Stromal cell of bone marrow (primary cell): Measurements from ENCODE around the gene RPP25.
"Not testable (repeated sequence)": the region's sequence is repeated elsewhere in the genome, so short reads cannot be mapped to it uniquely, and the experiment has no call there.

Source experiments
- DNase-seq: peaks from one replicate; pipeline ENCODE4 v3.0.0-alpha.2; 2012; ENCODE audit warnings: low read depth

Gene RPP25

GRCh38 chr15:74917676-74918075, 38.9 kb downstream of the RPP25 start:
- no peak for DNase-seq

- not testable (repeated sequence) for DNase-seq
Measured at GRCh38 chr15:74913799-74914198, 42.8 kb downstream of the RPP25 start.

GRCh38 chr15:74913041-74913440, 43.5 kb downstream of the RPP25 start:
- DNase-seq = no peak

GRCh38 chr15:74908635-74909034, 47.9 kb downstream of the RPP25 start:
- DNase-seq = no peak

- DNase-seq = no peak
Measured at GRCh38 chr15:74907163-74907870, 49.3 kb downstream of the RPP25 start.

GRCh38 chr15:74906450-74907162, 50.0 kb downstream of the RPP25 start, which contains the start of gene FAM219B:
Gene FAM219B (minus strand): TSS chr15:74906851. CDS start chr15:74906800, 51 bp downstream.
- peak; percentile 83 for DNase-seq

- DNase-seq = no peak
Measured at GRCh38 chr15:74906067-74906449, 50.5 kb downstream of the RPP25 start.
